HG02970 (cell line): ENCODE data around the gene PPTC7.

Experiments
- ATAC-seq: cut with Tn5 transposase; IDR thresholded peaks from one replicate; pipeline ENCODE4 v1.9.1; 2021; ENCODE audit warnings: mild to moderate bottlenecking, moderate library complexity, moderate number of reproducible peaks; ENCODE audit not compliant: unreplicated experiment, low FRiP score

PPTC7 gene

DNA sequence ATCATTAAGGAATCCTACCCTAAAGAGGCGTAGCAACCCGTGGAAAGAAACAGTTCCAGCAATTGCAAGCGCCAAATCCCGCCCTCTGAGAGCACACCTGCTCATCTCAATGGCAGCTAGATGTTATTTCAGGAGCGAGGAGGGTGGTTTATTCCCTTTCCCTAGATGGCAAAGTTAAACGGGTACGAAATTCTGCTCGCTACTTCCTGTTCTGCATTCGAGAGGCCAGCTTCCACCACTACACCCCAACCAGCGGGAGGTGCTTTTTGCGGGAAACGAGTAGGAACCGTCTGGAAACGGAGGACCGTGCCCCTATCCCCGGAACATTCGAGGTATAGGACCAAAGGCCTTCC, 81.7 kb downstream of the PPTC7 start:
- no peak for ATAC-seq

DNA sequence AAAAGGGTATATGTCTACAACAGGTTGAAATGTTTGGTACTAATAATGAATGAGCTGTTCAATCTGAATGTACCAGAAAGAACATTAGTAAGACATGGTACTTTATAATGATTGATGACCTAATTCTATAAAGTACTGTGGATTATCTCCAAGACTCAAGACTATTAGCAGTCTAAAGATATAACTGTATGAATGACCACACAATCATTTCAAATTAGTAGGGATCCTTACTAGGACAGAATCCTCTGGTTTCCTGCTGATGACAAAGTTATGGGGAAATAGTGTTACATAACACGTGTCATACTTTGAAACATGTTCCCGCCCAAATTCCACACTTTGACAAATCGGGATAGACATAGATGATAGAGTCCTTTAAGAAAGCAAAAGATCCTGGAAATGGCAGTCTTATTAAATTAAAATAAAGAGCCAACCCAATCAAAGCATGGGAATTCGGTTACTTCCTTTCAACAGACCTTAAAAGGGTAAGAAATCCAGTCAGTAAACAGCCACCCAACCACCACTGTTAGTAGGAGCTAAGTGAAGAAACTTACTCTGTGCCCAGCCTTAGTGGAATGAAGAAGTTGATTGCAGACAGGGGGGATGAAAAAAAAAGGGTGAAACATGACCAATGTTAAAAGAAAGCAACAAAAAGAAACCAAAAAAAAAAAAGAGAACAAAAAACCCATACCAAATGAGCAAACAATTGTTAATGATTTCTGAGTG, 84.0 kb downstream of the PPTC7 start:
- no peak for ATAC-seq
